HL-60/S4 treated with phorbol 12-myristate 13-acetate at 8.2 ng/mL for 4 days and 3 days (cell line): ENCODE results near the gene TPPP.

ENCODE experiments used
- in situ Hi-C: fragments of 300-500 bp; cut with MboI; formaldehyde crosslinking; loops from 2 replicates; pipeline ENCODE4 v1.15.0; 2022; ENCODE audit warnings: low sequenced_read_pairs

The TPPP gene

DNA sequence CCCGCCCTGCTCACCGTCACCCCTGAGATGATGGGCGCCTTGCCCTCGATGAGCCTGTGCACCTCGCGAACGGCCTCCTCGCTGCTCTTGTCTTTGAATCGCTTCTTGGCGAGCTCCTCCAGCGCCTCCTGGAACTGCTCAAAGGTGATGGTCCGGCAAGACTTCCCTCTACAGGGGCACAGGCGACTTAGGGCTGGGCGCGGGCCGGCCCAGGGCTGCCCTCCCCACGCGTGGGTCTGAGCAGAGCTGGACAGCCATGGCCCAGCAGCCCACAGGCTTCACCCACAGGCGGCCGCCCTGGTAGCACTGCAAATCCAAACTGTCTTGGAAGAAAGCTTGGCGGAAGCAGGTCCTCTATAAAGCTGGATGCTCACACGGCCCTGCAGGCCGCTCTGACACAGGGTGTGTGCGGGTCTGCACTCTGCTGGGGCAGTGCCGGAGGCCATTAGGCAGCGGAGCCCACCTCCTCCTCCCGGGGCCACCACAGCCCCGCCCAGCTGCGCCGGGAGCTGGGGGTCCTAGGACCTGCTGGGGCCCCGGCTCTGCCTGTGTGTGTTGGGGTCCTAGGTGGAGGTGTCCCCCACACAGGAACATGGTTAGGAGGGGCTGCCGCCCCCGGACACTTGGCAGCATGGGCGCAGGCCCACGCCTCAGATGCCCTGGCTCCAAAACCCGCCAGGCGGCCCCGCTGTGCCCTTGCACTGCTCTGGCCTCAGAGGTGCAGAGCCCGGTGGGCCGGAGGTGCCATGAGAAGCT, 27.0 kb downstream of the TPPP start:
- in situ Hi-C loops = no loop called here

GRCh38 chr5:665541-665955, 27.6 kb downstream of the TPPP start:
- in situ Hi-C loops = no loop called here

- in situ Hi-C loops = no loop called here
These were observed 28.2 kb downstream of the TPPP start for GRCh38 chr5:664994-665360.

DNA sequence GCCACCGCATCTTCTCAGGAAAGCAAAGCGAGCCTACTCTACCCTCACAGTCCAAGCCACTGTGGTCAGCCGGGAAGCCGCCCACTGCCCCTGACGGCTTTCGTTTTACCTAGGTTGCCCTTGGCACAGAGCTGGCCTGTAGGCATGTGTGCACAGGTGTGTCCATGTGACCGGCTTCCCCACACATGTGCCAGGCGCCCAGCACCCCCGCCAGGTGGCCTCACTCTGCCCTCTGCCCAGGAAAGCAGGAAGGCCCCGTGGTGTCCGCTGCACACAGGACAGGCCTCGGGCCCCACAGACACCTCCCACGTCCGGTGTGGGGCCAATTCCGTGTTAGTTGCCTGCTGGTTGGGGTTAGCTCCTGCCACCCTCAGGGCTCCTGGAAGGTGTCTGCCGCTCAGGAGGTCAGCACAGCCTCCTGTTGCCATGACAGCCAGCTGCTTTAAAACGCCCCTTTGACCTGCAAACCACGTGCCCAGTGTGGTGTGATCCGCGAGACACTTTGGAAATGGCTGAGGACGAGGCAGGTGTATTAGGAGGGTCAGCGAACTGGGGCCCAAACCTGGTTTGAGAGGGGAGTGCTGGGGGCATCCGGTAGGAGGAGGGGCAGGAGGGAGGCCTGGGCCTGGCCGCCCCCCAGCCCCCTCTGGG, 28.7 kb downstream of the TPPP start:
- in situ Hi-C loops = no loop called here

DNA sequence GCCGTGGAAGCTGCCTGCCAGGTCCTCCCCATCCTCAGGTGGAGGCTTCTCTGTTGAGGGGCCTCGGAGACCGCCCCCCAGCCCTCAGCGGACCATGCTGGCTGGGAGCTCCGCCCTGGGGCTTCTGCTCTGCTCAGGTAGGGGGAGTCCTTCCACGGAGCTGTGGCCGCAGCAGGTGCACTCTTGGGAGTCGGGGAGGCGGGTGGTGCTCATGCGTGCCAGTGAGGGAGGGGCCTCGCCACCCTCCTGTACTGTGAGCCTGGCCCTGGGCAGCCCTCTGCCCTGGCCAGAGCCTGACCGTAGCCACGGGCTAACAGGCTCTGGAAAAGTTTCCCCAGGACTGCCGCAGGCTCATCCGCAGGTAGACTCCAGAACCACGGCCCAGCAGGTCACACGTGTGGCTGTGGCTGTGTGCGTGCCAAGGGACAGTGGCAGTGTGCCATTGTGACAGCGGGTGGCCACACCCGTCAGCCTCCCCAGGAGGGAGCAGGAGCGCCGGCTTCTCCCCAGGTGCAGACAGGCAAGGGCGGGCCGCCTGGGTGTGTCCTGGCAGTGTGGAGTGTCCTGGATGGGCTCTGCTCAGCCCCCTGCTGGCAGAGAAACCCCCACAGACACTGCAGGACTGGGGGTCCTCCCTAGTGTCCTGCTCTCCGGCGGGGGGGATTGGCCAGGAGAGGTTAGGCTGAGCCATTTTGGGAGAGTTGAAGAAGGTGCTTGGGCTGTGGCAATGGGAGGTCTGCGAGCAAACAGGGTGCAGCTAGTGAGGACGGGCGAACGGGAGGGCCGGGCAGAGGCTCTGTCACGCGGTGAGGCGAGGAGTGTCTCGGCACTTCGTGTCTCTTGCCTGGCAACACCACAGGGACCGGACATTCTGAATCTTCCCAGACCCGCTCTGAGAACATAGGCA, 29.5 kb downstream of the TPPP start:
- in situ Hi-C loops = no loop called here

GRCh38 chr5:662751-663435, 30.3 kb downstream of the TPPP start:
- in situ Hi-C loops = no loop called here

DNA sequence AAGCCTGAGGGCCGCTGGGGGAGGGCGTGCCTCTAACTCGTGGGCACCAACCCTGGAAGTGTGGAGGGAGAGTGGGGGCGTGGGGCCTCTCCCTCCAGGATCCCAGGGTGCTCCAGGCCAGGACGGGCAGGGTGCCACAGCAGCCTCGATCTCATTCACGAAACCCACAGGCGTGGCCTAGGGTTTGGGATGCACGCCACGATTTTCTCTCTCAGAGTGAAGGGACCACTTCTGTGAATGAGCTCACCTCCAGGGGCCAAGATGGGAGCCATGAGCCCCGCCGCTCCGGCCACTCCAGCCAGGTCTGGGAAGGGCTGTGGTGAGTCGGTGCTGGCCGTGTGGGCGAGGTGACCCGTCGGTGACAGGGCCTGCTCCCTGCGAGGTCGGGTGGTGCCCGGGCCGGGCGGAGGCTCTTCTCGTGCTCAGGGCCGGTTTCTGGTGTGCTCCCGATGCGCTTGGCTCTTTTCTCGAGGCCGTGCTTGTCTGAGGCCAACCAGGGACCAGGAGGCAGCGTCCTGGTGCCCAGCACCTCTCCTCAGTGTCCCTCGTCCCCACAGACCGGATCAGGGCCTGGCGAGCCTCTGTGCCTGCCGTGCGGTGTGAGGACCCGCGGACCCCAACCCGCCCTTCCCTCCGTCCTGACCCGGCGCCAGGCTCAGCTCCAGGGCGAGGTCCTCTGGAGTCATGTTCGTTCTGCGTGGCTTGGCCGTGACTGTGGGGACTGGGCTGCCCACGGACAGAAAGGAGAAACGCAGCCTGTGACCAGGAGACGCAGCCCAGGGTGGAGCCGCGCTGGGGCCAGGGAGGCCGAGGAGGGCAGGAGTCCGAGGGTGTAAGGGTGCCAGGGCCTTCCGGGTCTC, 31.0 kb downstream of the TPPP start:
- in situ Hi-C loops = no loop called here

- in situ Hi-C loops = no loop called here
These were observed 32.6 kb downstream of the TPPP start for GRCh38 chr5:660491-661030.

DNA sequence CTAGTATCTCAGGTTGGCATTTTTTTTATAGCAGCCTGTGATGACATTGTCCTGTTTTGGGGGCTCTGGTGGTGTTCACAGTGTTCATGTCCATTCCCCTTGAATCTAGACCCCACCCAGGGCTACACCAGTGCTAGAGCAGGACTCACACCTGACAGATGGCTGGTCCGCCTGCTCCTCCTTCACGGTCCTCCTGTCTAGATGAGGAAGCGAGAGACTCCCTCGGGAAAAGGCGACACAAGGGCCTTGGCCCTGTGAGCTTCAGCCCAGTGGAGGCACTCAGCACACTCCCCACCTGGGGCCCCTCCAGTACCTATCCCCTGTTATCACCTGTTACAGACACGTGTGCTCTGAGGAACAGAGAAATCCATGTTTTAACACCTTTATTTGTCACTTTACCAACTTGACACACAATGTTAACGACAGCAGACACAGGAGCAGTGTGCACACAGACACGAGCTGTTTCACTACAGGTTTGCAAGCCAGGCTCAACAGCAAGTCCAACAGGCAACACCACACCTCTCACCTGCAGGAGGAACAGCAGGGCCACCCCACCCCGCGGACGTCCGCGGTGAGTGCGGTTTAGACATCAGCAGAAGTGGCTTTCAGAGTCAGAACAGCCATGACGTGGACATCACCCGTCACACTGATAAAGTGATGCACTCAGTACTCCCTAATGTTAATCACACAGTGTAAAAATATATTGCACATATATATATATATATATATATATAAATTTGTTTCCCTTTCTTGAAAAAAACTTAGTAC, 33.5 kb downstream of the TPPP start:
- in situ Hi-C loops = no loop called here

DNA sequence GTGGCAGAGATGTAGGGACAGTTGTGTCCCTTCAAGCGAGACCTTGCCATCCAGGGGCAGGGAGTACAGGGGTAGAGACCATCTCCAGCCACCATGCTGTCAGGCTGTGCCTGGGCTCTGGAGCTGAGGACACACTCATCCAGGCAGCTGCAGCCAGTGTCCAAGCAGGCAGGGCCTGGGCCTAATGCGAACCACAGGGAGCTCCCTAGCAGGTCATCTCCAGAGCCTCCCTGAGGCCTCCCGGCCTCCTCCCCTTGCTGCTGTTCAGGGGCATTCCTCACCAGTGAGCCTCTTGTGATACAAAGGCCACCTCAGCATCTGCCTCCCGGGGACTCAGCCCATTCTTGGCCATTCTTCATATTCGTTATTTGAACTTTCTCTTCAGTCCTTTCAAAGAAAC, 35.0 kb downstream of the TPPP start:
- in situ Hi-C loops = no loop called here

- in situ Hi-C loops = no loop called here
These were observed 35.6 kb downstream of the TPPP start for GRCh38 chr5:657570-657969.

GRCh38 chr5:655406-655805, 37.7 kb downstream of the TPPP start:
- in situ Hi-C loops = no loop called here

DNA sequence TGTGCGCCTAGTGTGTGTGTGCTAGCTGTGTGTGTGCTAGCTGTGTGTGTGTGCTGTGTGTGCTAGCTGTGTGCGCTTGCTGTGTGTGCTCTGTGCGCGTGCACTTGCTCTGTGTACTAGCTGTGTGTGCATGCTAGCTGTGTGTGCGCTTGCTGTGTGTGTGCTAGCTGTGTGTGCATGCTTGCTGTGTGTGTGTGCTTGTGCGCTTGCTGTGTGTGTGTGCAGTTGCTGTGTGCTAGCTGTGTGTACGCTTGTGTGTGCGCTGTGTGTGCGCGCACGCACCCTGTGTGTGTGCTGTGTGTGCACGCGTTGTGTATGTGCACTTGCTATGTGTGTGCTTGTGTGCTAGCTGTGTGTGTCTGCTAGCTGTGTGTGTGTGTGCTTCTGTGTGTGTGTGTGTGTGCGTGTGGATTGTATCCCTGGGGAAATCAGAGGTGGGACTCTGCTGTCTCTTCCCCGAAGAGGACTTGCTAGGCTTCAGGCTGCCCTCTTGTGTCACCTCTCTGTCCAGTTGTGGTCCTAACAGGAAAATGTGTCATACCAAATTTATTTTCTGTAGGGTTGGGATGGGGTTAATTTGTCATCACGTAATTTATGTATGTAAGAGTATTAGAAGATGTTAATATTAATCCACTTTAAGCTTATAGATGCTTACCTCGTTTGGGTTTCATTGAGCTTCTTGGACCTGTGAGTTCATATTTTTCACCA, 38.9 kb downstream of the TPPP start:
- in situ Hi-C loops = no loop called here

DNA sequence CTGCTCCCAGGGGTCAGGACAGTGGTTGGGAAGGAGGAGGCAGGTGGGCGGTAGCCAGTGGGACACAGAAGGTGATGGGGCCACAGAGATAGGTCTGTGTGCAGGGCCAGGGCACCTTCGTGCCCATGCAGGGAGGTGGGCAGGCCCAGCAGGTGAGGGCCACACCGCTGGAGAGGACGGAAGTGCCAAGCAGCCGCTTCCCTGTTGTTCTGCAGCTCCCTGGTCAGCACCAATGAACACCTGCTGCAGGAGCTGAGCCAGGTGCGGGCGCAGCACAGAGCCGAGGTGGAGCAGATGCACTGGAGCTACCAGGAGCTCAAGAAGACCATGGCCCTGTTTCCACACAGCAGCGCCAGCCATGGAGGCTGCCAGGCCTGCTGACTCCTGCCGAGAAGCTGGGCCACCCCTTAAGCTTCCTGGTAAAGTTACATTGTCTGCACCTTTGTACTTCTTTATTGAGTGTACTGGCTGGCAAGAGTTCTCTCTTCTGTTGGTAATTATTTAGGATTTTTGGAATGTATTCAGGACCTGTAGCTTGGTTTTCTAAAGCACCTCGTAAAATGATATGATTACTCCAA, 40.3 kb downstream of the TPPP start:
- in situ Hi-C loops = no loop called here

DNA sequence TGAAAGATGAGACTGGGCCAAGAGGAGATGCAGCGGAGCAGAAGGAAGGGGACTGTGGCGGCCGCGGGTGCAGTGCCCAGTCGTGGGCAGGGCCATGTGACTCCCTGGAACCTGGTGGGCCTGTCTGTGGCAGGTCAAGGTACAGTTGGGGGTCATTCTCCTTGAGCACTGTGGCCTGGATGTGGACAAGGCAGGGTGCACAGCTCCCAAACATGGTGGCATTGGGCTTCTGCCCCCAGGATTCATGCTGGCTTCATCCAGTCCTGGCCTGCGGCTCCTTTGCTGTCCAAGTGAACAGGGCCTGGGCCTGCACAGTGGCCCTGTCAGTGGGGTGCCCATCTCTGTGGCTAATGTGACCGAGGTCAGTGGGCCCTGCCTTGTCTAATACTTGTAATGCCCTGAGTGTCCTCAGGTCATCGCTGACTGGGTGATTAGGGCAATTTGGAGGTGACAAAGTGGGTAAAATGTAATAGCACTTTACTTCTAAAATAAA, 41.1 kb downstream of the TPPP start:
- in situ Hi-C loops = no loop called here

- in situ Hi-C loops = no loop called here
These were observed 41.7 kb downstream of the TPPP start for GRCh38 chr5:651296-652022.

DNA sequence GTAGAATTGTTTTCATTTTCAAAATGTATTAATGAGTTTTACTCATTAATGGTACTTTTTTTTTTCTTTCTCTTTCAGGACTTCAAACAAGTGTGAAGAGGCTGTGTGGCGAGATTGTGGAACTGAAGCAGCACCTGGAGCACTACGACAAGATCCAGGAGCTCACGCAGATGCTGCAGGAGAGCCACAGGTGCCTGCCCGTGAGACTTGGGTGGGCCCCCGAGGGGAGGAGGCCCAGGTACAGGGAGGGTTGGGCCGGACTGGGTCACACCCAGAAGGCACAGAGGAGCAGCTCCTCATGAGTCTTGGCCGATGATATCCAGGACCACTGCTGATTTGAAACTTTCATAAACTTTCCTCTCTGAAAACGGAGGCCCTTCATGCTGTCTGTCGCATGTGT, 45.4 kb downstream of the TPPP start:
- in situ Hi-C loops = no loop called here
